ENCODE results near the gene CTTN.

CTTN gene

GRCh38 chr11:70477176-70477575 lies 78.8 kb downstream of the CTTN start:
- no peak for DNase-seq (ENCODE audit: low read depth)

DNA sequence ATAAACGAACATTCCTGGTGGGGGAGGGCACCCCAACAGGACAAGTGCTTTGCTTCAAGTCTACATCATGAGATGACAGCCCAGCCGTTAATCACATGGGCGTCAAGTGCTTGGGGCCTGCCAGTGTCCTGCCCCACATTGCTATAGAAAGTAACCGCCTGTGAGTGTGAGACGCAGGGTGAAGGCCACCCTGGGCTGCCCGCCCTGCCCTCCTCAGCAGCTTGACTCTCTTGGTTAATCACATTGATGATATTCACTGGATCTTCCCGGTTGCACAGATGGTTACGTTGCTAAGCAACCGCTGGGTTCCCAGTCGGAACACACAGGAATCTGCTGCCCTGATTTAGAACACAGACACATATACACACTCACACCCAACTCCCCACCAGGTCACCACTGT lies 79.3 kb downstream of the CTTN start:
- DNase-seq (ENCODE audit: low read depth): no peak

GRCh38 chr11:70478166-70478890 lies 80.0 kb downstream of the CTTN start:
- no peak for DNase-seq (ENCODE audit: low read depth)

- DNase-seq (ENCODE audit: low read depth): no peak
Measured at GRCh38 chr11:70480711-70481110, 82.4 kb downstream of the CTTN start.

- DNase-seq (ENCODE audit: low read depth): no peak
Measured at GRCh38 chr11:70481625-70482528, 83.5 kb downstream of the CTTN start.

DNA sequence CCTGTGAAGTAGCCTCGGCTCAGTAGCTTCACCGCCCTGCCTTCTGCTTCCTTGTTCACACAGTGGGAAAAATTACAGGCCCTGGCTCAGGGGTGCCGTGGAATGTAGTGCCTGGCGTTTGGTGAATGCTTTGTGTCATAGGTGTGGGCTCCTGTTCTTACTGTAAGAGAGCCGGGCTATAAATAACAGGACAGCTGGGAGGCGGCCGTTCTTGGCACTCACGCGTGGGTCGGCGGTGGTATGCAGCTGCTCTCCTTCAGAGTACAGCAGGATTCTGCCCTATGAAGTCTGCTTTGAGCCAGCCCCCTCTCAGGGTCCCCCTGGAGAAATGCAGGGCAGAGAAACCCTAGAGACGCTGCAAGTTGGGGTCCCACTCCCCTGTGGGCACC lies 84.2 kb downstream of the CTTN start:
- no peak for DNase-seq (ENCODE audit: low read depth)

- no peak for DNase-seq (ENCODE audit: low read depth)
Measured at GRCh38 chr11:70483077-70483861, 84.9 kb downstream of the CTTN start.

DNA sequence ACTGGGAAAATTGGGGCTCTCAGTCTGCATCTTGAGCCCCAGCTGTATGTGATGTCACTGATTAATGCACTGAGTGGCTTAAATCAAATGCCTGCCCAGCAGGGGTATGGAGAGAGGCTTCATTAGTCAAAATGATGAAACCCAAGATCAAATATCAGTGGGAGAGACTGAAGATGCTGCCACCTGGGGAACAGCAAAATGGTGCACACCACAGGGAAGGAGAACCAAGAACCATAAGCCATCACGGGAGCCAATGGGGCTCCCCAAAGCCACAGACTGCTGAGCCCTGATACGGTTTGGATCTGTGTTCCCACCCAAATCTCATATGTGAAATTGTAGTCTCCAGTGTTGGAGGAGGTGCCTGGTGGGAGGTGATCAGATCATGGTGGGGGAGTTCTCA lies 85.6 kb downstream of the CTTN start:
- DNase-seq (ENCODE audit: low read depth): no peak

GRCh38 chr11:70485326-70486025 lies 87.1 kb downstream of the CTTN start:
- no peak for DNase-seq (ENCODE audit: low read depth)

GRCh38 chr11:70486026-70486415 lies 87.7 kb downstream of the CTTN start:
- DNase-seq (ENCODE audit: low read depth): no peak
